Type B pancreatic cell (in vitro differentiated cells): Measurements from ENCODE around the gene SLC6A19. TPM values are rescaled to one million over a fixed set of nuclear protein-coding genes. Genes with fewer than 3 reads are reported as not detected.

Experiments
- DNase-seq: peaks from one replicate; pipeline ENCODE4 v3.0.0; 2021; ENCODE audit warnings: mixed read lengths; ENCODE audit not compliant: unreplicated experiment; ENCODE audit errors: extremely low spot score
- H3K27ac Mint-ChIP-seq: 2 replicates; pipeline ENCODE4 v1.8.0; 2021; ENCODE audit warnings: mild to moderate bottlenecking, mixed read lengths
- H3K27me3 Mint-ChIP-seq: 2 replicates; pipeline ENCODE4 v1.8.0; 2021; ENCODE audit warnings: mixed read lengths
- H3K36me3 Mint-ChIP-seq: 2 replicates; pipeline ENCODE4 v1.8.0; 2021; ENCODE audit warnings: mixed read lengths
- H3K4me1 Mint-ChIP-seq: one replicate; pipeline ENCODE4 v1.8.0; 2021; ENCODE audit warnings: mixed read lengths; ENCODE audit not compliant: unreplicated experiment
- H3K4me3 Mint-ChIP-seq: 2 replicates; pipeline ENCODE4 v1.8.0; 2021; ENCODE audit warnings: mild to moderate bottlenecking, mixed read lengths
- H3K9me3 Mint-ChIP-seq: 2 replicates; pipeline ENCODE4 v1.8.0; 2021; ENCODE audit warnings: mixed read lengths
- CTCF ChIP-seq: fragments of 200-600 bp; sonication (generic); conservative IDR thresholded peaks from 2 replicates; pipeline ENCODE4 v1.5.0; 2021; ENCODE audit warnings: antibody characterized with exemption, mild to moderate bottlenecking
- total RNA-seq: library from RNA; stranded (reverse); gene quantifications from 2 replicates; pipeline ENCODE4 v1.2.1, GENCODE V29; 2021; ENCODE audit warnings: low replicate concordance

Gene SLC6A19
- total RNA-seq, 1 donor from 2014 or later: 12.6 TPM

GRCh38 chr5:1175801-1176472, 25.5 kb upstream of the SLC6A19 start:
- H3K27ac Mint-ChIP-seq: no peak overlapping the region
- no peaks in the 10 kb centered on the region for H3K4me1 Mint-ChIP-seq
- no peak for DNase-seq
- no peak overlapping the region for H3K4me3 Mint-ChIP-seq
- H3K9me3 Mint-ChIP-seq: no peaks in the 10 kb centered on the region
- H3K27me3 Mint-ChIP-seq: peaks cover 3% of the 10 kb centered on the region
- no peak for TF ChIP-seq CTCF
- no peaks in the 10 kb centered on the region for H3K36me3 Mint-ChIP-seq

- Mint-ChIP-seq H3K27ac (no peak overlapping the region), H3K36me3 (no peaks in the 10 kb centered on the region), H3K27me3 (no peaks in the 10 kb centered on the region), H3K4me1 (no peaks in the 10 kb centered on the region), H3K9me3 (no peaks in the 10 kb centered on the region), H3K4me3 (no peak overlapping the region)
- DNase-seq: no peak
- no peak for TF ChIP-seq CTCF
These were observed 24.7 kb upstream of the SLC6A19 start for GRCh38 chr5:1176473-1177391.

- Mint-ChIP-seq H3K9me3 (no peaks in the 10 kb centered on the region), H3K27ac (no peak overlapping the region), H3K36me3 (no peaks in the 10 kb centered on the region), H3K27me3 (no peaks in the 10 kb centered on the region), H3K4me3 (no peak overlapping the region), H3K4me1 (peaks cover 3% of the 10 kb centered on the region)
- DNase-seq: no peak
- TF ChIP-seq CTCF: no peak
These were observed 23.4 kb upstream of the SLC6A19 start for GRCh38 chr5:1177826-1178528.

- Mint-ChIP-seq H3K9me3 (no peaks in the 10 kb centered on the region), H3K27me3 (no peaks in the 10 kb centered on the region), H3K36me3 (no peaks in the 10 kb centered on the region), H3K27ac (no peak overlapping the region), H3K4me3 (no peak overlapping the region), H3K4me1 (peaks cover 5% of the 10 kb centered on the region)
- TF ChIP-seq CTCF: no peak
- no peak for DNase-seq
These were observed 22.6 kb upstream of the SLC6A19 start for GRCh38 chr5:1178529-1179382.

GRCh38 chr5:1179383-1179715, 22.0 kb upstream of the SLC6A19 start:
- Mint-ChIP-seq H3K27me3 (no peaks in the 10 kb centered on the region), H3K4me3 (no peak overlapping the region), H3K27ac (no peak overlapping the region), H3K36me3 (no peaks in the 10 kb centered on the region), H3K9me3 (no peaks in the 10 kb centered on the region), H3K4me1 (peaks cover 5% of the 10 kb centered on the region)
- no peak for DNase-seq
- no peak for TF ChIP-seq CTCF
